Endothelial cell (in vitro differentiated cells): ENCODE measurements around the gene OSBPL8. TPM values are rescaled to one million over a fixed set of nuclear protein-coding genes. Genes with fewer than 3 reads are reported as not detected.
A peak's percentile ranks its signal among the peaks of the same experiment; 100 is the strongest.
"Not testable (repeated sequence)": the region's sequence is repeated elsewhere in the genome, so short reads cannot be mapped to it uniquely, and the experiment has no call there.

Experiments used
- DNase-seq: peaks from one replicate; pipeline ENCODE4 v3.0.0; 2021; ENCODE audit warnings: low spot score
- H3K27ac Mint-ChIP-seq: one replicate; pipeline ENCODE4 v1.8.0; 2021; ENCODE audit warnings: mixed read lengths, inconsistent platforms; ENCODE audit not compliant: unreplicated experiment
- H3K27me3 Mint-ChIP-seq: one replicate; pipeline ENCODE4 v1.8.0; 2021; ENCODE audit warnings: mild to moderate bottlenecking, moderate library complexity, mixed read lengths, inconsistent platforms; ENCODE audit not compliant: unreplicated experiment
- H3K36me3 Mint-ChIP-seq: one replicate; pipeline ENCODE4 v1.8.0; 2021; ENCODE audit warnings: mild to moderate bottlenecking, low read depth, mixed read lengths, inconsistent platforms; ENCODE audit not compliant: unreplicated experiment
- H3K4me1 Mint-ChIP-seq: one replicate; pipeline ENCODE4 v1.8.0; 2021; ENCODE audit warnings: mild to moderate bottlenecking, mixed read lengths, inconsistent platforms; ENCODE audit not compliant: unreplicated experiment
- H3K4me3 Mint-ChIP-seq: one replicate; pipeline ENCODE4 v1.8.0; 2021; ENCODE audit warnings: mild to moderate bottlenecking, mixed read lengths, inconsistent platforms; ENCODE audit not compliant: unreplicated experiment
- H3K9me3 Mint-ChIP-seq: one replicate; pipeline ENCODE4 v1.8.0; 2021; ENCODE audit warnings: mixed read lengths, inconsistent platforms; ENCODE audit not compliant: unreplicated experiment
- total RNA-seq: library from RNA; stranded (reverse); fragmentation: NEBNext Ultra II Directional; extraction: Animal tissue kit (Norgen Biotek cat#: 25700); gene quantifications from one replicate; pipeline ENCODE4 v1.2.1, GENCODE V29; 2021; ENCODE audit not compliant: unreplicated experiment
- TF ChIP-seq, protein P1 (sequence below): fragments of 200-600 bp; sonication (generic); IDR thresholded peaks from one replicate; pipeline ENCODE4 v1.5.0; 2021; ENCODE audit warnings: antibody characterized with exemption; ENCODE audit not compliant: unreplicated experiment

The OSBPL8 gene
- total RNA-seq, 1 donor from 2014 or later = 82.3 TPM

DNA sequence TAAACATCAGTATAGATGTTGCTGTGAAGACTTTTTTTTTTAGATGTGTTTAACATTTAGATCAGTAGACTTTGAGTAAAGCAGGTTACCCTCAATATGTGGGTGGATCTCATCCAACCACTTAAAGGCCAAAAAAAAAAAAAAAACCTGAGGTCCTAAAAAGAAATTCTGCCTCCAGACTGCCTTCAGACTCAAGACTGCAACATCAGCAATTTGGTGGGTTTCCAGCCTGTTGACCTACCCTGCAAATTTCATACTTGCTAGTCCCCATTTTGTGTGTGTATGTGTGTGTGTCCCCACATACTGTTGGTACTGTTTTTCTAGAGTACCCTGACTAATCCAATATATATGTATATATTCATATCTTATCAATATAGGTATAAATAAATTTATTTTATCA lies 55.6 kb downstream of the OSBPL8 start:
- no peak overlapping the region for H3K4me3 Mint-ChIP-seq
- H3K27me3 Mint-ChIP-seq = no peaks in the 10 kb centered on the region

DNA sequence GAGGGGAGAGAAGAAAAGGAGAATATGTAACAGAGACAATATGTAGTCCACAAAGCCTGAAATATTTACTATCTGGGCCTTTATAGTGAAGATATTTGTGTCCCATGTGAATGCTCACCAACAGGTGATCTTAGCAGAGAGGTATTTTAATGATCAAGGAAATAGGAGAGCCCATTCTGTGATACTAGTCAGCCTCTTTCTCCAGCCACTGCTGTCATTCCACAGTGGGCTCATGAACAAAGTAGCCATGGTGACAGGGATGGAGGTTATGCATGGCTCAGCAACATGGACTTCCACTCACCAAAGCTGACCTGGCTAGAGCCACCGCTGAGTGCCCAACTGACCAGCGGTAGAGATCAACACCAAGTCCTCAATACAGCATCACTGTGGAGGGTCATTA lies 58.2 kb downstream of the OSBPL8 start:
- H3K4me3 Mint-ChIP-seq = no peak overlapping the region
- H3K36me3 Mint-ChIP-seq = peaks cover 4% of the 10 kb centered on the region
- DNase-seq = no peak
- TF ChIP-seq, protein P1, sequence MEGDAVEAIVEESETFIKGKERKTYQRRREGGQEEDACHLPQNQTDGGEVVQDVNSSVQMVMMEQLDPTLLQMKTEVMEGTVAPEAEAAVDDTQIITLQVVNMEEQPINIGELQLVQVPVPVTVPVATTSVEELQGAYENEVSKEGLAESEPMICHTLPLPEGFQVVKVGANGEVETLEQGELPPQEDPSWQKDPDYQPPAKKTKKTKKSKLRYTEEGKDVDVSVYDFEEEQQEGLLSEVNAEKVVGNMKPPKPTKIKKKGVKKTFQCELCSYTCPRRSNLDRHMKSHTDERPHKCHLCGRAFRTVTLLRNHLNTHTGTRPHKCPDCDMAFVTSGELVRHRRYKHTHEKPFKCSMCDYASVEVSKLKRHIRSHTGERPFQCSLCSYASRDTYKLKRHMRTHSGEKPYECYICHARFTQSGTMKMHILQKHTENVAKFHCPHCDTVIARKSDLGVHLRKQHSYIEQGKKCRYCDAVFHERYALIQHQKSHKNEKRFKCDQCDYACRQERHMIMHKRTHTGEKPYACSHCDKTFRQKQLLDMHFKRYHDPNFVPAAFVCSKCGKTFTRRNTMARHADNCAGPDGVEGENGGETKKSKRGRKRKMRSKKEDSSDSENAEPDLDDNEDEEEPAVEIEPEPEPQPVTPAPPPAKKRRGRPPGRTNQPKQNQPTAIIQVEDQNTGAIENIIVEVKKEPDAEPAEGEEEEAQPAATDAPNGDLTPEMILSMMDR = no peak
- no peak overlapping the region for H3K27ac Mint-ChIP-seq
- no peaks in the 10 kb centered on the region for H3K9me3 Mint-ChIP-seq
- no peaks in the 10 kb centered on the region for H3K4me1 Mint-ChIP-seq
- no peaks in the 10 kb centered on the region for H3K27me3 Mint-ChIP-seq

More for the DNA sequence above, 55.6 kb downstream of the OSBPL8 start:
- Mint-ChIP-seq H3K4me1 (no peaks in the 10 kb centered on the region), H3K27ac (no peak overlapping the region), H3K36me3 (peaks cover 4% of the 10 kb centered on the region), H3K9me3 (no peaks in the 10 kb centered on the region)
- DNase-seq = no peak
- TF ChIP-seq, protein P1 = no peak

GRCh38 chr12:76499136-76499535 lies 60.4 kb downstream of the OSBPL8 start:
- not testable (repeated sequence) for H3K27ac Mint-ChIP-seq, H3K9me3 Mint-ChIP-seq, H3K4me1 Mint-ChIP-seq, H3K27me3 Mint-ChIP-seq, H3K36me3 Mint-ChIP-seq, H3K4me3 Mint-ChIP-seq, DNase-seq

GRCh38 chr12:76495556-76495955 lies 64.0 kb downstream of the OSBPL8 start:
- H3K36me3 Mint-ChIP-seq = peaks cover 14% of the 10 kb centered on the region
- TF ChIP-seq, protein P1 = no peak
- DNase-seq = no peak
- H3K27ac Mint-ChIP-seq = no peak overlapping the region
- no peaks in the 10 kb centered on the region for H3K27me3 Mint-ChIP-seq
- H3K9me3 Mint-ChIP-seq = no peaks in the 10 kb centered on the region
- no peaks in the 10 kb centered on the region for H3K4me1 Mint-ChIP-seq
- no peak overlapping the region for H3K4me3 Mint-ChIP-seq

DNA sequence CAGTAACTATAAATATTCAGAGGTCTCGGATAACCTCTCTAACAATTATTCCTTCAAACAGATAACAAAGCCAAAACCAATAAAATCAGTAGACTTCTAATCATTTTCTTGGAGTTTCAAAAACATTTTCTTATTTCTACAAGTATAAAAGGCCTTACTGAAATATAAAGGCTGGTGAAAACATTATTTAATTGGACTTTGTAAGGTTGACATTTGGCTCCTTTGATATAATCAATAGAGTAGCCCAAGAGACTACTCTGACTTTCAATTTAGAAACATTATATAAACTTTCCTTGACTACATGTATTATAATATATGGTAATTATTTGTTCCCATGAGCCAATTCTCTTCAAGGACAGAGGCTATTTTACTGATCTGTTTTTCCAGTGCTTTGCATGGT lies 68.3 kb downstream of the OSBPL8 start:
- no peaks in the 10 kb centered on the region for H3K9me3 Mint-ChIP-seq
- no peak overlapping the region for H3K27ac Mint-ChIP-seq
- TF ChIP-seq, protein P1 = no peak
- no peak for DNase-seq
- H3K4me3 Mint-ChIP-seq = no peak overlapping the region
- no peaks in the 10 kb centered on the region for H3K4me1 Mint-ChIP-seq
- peaks cover 27% of the 10 kb centered on the region for H3K36me3 Mint-ChIP-seq
- no peaks in the 10 kb centered on the region for H3K27me3 Mint-ChIP-seq

- no peak for DNase-seq
- TF ChIP-seq, protein P1 = no peak
- no peaks in the 10 kb centered on the region for H3K4me1 Mint-ChIP-seq
- H3K9me3 Mint-ChIP-seq = no peaks in the 10 kb centered on the region
- H3K27ac Mint-ChIP-seq = no peak overlapping the region
- H3K4me3 Mint-ChIP-seq = peak overlapping the region; percentile 54
- H3K36me3 Mint-ChIP-seq = peaks cover 27% of the 10 kb centered on the region
- H3K27me3 Mint-ChIP-seq = no peaks in the 10 kb centered on the region
Observed at GRCh38 chr12:76490763-76491162, 68.8 kb downstream of the OSBPL8 start.
